Fibroblast of skin of scalp (primary cell): ENCODE results near the gene SLC44A4.
"Not testable (repeated sequence)": the region's sequence is repeated elsewhere in the genome, so short reads cannot be mapped to it uniquely, and the experiment has no call there.

Experiments
- DNase-seq: peaks from one replicate; pipeline ENCODE4 v3.0.0-alpha.2; 2013

SLC44A4 gene

GRCh38 chr6:31879901-31880300 is 1.1 kb upstream of the SLC44A4 start:
- DNase-seq = no peak

GRCh38 chr6:31879143-31879542 is 346 bp upstream of the SLC44A4 start:
- no peak for DNase-seq

DNA sequence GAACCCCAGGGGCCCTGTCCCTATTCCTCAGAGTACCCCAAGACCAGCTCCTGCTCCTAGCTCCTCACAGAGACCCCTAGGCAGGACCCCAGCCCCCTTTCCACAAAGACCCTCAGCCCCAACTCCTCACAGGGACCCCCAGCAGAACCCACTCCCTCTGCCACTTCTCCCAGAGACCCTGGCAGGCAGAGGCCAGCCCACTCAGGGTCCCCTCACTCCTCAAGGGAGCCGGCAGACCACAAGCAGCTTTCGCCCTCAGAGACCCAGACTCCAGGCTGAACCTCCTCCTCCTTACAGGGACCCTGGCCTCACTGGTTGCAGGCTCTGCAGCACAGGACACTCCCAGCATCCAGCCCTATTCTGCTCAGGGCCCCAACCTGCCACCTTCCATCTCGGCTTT is 575 bp downstream of the SLC44A4 start:
- DNase-seq = no peak

- no peak for DNase-seq
Observed at GRCh38 chr6:31877651-31878161, 1.1 kb downstream of the SLC44A4 start.

DNA sequence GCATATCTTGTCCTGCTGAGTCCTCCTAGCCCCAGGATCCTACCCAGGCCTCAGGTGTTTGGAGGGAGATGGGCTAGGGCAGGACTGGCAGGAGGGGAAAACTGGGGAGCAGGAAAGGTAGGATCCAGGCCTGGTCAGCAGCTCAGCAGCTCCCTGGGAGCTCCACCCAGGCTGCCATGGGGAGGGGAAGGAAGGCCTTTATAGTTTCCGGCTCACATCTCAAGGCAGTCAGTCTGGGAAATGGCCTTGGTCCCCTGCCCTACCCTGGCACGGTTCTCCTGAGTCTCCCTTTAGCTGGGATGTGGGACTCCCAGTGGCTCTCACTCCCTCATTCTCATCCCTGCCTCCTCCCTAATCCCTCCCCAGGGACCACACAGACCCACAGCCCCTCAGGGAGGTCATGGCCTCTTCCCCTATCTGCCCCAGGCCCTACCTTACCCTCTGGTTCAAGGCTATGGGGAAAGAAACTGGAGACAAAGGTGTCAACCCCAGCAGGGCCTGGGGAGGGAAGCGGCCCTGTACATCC is 1.6 kb downstream of the SLC44A4 start:
- DNase-seq = no peak

GRCh38 chr6:31876357-31876756 is 2.4 kb downstream of the SLC44A4 start:
- no peak for DNase-seq

DNA sequence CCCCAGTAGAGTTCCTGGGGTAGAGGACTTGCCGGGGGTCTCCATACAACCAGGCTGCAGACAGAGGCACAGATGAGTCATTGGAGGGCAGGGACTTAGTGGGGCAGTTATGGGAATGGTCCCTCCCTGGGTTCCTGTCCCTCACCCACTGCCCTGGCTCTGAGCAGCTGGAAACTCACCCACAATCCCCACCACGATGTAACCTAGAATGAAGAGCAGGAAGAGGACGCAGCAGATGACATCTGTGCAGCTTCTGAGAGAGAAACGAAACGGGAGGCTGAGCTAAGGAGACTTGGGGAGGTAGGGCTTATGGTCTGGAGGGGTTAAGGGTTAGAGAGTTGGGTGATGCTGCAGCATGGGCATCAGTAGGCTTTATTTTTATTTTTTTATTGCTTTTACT is 2.9 kb downstream of the SLC44A4 start:
- DNase-seq = no peak

GRCh38 chr6:31874836-31875572 is 3.8 kb downstream of the SLC44A4 start:
- no peak for DNase-seq

- DNase-seq = no peak
Observed at GRCh38 chr6:31874084-31874670, 4.6 kb downstream of the SLC44A4 start.

GRCh38 chr6:31871046-31871659 is 7.6 kb downstream of the SLC44A4 start:
- peak; percentile 53 for DNase-seq

- no peak for DNase-seq
Observed at GRCh38 chr6:31870385-31870921, 8.3 kb downstream of the SLC44A4 start.

DNA sequence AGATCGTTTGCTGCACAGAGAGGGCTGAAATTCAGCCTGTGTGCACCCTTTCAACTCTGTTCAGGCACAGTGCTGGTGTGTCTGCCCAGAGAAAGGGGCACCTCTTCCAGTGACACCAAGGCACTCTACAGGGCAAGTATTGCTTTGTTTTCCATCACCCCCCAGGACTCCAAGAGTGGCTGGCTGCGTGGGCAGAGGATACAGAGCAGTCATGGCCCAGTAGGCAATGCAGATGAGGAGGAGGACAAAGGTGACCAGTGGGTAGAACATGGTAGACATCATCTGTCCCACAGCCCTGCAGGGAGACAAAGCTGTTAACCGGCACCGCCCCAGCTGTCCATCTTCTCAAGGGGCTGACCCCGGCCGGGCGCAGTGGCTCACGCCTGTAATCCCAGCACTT is 9.5 kb downstream of the SLC44A4 start:
- no peak for DNase-seq

DNA sequence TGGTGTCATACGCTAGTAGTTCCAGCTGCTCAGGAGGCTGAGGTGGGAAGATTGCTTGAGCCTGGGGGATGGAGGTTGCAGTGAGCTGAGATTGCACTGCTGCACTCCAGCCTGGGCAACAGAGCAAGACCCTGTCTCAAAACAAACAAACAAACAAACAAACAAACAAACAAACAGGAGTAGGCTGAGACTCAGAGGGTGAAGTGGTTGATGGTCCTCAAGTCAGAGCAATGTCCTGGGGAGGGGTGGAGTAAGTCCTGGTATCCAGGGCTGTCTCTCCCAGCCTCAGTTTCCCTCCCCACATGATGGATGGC is 10.2 kb downstream of the SLC44A4 start:
- not testable (repeated sequence) for DNase-seq

GRCh38 chr6:31865205-31866118 is 13.3 kb downstream of the SLC44A4 start:
- DNase-seq = no peak

DNA sequence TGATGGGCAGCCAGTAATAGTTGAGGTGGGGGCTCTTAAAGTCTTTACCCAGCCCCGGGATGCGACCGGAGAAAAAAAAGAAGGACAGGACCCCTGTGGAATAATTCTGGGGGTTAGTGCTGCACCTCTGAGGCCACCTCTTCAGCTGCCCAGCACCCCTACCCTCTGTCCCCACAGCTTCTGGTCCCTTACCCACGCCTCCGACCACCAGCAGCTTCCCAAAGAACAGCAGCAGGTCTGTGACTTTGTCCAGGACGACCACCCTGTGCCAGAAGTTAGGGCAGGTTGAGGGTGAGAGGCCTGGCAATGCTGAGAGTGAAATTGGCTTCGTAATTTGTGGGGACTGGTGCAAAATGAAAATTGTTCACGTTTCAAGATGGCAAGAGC is 14.0 kb downstream of the SLC44A4 start:
- DNase-seq = no peak

- not testable (repeated sequence) for DNase-seq
Observed at GRCh38 chr6:31864123-31864562, 14.7 kb downstream of the SLC44A4 start.

DNA sequence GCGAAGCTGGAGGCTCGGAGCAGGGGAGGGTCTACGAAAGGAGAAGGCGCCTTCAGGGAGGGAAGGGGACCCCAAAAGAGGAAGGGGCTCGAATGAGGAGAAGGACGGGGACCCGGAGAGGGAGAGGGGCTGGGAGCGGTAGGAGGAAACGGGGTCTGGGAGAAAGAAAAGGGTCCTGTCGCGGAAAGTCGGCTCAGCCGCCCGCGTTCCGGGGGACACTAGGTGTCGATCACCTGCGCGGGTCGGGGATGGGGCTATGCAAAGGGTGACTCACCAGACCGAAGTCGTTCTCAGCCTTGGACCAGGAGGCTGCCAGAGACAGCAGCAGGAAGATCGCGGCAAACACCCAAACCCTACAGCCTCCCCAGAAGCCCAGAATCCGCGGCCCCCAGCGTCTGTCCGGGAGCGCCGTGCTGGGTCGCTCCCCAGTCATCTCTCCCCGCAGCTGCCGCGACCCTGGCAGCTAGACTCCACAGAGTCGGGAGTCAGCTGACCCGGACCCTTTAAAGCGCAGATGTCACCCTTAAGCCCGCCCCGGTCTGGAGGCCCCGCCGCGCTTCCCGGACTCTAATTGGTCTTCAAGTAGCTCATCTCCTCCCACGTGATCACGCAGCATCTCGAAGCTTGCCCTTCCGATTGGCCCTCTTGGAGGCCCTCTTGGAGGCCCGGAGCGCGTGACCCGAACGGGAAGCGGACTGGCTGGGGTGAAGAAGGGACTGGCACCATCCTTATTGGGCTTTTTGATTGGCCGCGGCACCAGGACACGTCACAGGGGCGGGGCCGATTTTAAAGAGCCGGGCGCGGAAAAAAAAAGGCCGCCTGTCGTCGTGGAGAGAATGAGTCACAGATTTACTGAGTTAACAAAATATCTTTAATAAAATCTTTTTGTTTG is 16.2 kb downstream of the SLC44A4 start, which contains the start of gene NEU1:
TSS of gene NEU1 (minus strand) at position 478 of the 892 bp plus-strand sequence. CDS start at position 433, 45 bp downstream.
- DNase-seq = peak; percentile 100

DNA sequence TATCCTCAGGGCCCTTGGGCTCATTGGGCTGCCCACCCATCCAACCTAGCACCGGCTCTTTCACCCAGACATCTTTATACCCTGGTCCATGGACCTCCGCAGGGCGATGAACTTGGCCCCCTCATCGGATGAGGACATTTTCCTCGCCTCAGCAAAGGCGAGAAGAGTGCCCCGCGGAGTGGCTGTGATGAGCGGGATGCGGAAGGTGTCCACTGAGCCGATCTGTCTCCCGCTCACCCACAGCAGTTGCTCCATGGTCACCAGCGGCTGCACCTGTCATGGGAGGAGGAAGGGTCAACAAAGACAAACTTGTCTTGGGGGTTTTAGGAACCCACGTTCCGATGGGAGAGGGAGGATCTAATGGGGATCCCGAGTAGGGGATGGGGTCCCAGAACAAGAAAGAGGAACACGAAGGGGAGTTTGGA is 16.9 kb downstream of the SLC44A4 start:
- no peak for DNase-seq

DNA sequence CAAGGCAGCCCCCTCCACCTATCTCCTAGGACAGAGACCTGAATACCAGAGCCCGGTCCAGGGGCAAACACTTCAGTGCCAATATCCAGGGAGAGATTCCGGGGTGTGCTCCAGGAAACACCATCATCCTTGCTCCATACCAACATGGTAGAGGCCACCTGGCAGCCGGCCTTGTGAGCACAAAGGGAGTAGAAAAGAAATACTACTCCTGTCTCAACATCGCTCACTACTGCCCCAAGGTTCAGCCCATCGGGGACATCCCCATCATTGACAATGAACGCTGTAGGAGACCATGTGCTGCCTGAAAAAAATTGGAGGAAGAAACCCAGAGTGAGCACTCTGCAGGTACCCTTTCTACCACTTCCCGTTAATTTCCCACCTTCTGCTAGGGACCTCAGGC is 17.6 kb downstream of the SLC44A4 start:
- no peak for DNase-seq

DNA sequence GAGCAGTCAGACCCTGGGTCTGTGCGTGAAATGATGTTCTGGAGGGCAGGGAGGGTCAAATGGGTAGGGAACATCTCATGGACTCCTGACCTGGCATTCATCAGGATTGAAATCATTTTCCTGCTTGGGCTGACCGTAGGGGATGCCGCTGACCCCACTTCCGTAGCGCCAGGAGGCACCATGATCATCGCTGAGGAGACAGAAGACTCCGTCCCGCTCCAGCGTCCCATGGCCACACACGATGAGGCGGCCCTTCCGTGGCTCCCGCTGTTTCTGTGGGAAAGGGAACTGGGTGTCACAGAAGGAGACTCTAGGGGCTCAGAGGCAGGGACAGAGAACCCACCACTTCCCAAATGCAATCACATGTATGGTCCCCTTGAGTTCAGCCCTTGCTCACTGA is 18.4 kb downstream of the SLC44A4 start:
- DNase-seq = no peak

GRCh38 chr6:31859923-31860322 is 18.9 kb downstream of the SLC44A4 start:
- no peak for DNase-seq
